Measurements from ENCODE around the gene AMZ1. TPM values are rescaled to one million over a fixed set of nuclear protein-coding genes. Genes with fewer than 3 reads are reported as not detected.

The AMZ1 gene
- total RNA-seq, 1 experiment from 2014 or later: 0.85 TPM

GRCh38 chr7:2657920-2658671 lies 29.9 kb upstream of the AMZ1 start:
- TF ChIP-seq EMX1 (CRISPR knock-in tag; IDR thresholded peaks at IDR 0.05): no peak
- no peak for TF ChIP-seq ATF3 (CRISPR knock-in tag; conservative IDR thresholded peaks at IDR 0.05)
- TF ChIP-seq NR3C1 (CRISPR knock-in tag; conservative IDR thresholded peaks at IDR 0.05; ENCODE audit: low read depth): no peak
- TF ChIP-seq AR (CRISPR knock-in tag; IDR thresholded peaks at IDR 0.05): no peak
- no peak for TF ChIP-seq RORB (CRISPR knock-in tag; IDR thresholded peaks at IDR 0.05)
- TF ChIP-seq CREB1 (CRISPR knock-in tag; IDR thresholded peaks at IDR 0.05): no peak
- no peak for TF ChIP-seq NFYB (CRISPR knock-in tag; conservative IDR thresholded peaks at IDR 0.05; ENCODE audit: low read depth)
- no peak for TF ChIP-seq GTF2I (CRISPR knock-in tag; conservative IDR thresholded peaks at IDR 0.05)
- TF ChIP-seq GABPB1 (CRISPR knock-in tag; IDR thresholded peaks at IDR 0.05): no peak
- no peak for TF ChIP-seq ERG (CRISPR knock-in tag; IDR thresholded peaks at IDR 0.05)
- no peak for TF ChIP-seq GRHL2 (CRISPR knock-in tag; IDR thresholded peaks at IDR 0.05; ENCODE audit: insufficient replicate concordance, severe bottlenecking)
- TF ChIP-seq SMAD4 (CRISPR knock-in tag; IDR thresholded peaks at IDR 0.05): no peak
- CTCF ChIA-PET: interaction anchor here (1.5 to 4.5 kb wide), 3 partner anchors 15 to 91 kb away, joined by 5 to 32 read pairs (median 5); no protein-coding TSS in a partner anchor
- POLR2A ChIA-PET: no interaction called here
- Mint-ChIP-seq H3K9me3 (no peaks in the 10 kb centered on the region), H3K36me3 (peaks cover 18% of the 10 kb centered on the region), H3K4me1 (no peaks in the 10 kb centered on the region), H3K27ac (no peak overlapping the region), H3K27me3 (ENCODE audit: low read depth) (no peaks in the 10 kb centered on the region), H3K4me3 (no peak overlapping the region)
- no peak for DNase-seq (ENCODE audit: low spot score)
- no peak for ATAC-seq

- CTCF ChIA-PET: interaction anchor here (0.8 to 4.5 kb wide), 8 partner anchors 12 to 207 kb away, joined by 3 to 32 read pairs (median 9); no protein-coding TSS in a partner anchor
- ATAC-seq (no peak), DNase-seq (ENCODE audit: low spot score) (no peak)
- H3K4me3 Mint-ChIP-seq: no peak overlapping the region
- H3K27me3 Mint-ChIP-seq (ENCODE audit: low read depth): no peaks in the 10 kb centered on the region
- H3K27ac Mint-ChIP-seq: no peak overlapping the region
- H3K36me3 Mint-ChIP-seq: peaks cover 18% of the 10 kb centered on the region
- no peaks in the 10 kb centered on the region for H3K9me3 Mint-ChIP-seq
- no peaks in the 10 kb centered on the region for H3K4me1 Mint-ChIP-seq
- POLR2A ChIA-PET: no interaction called here
- TF ChIP-seq CDX4 (CRISPR knock-in tag; IDR thresholded peaks at IDR 0.05; ENCODE audit: borderline replicate concordance) (no peak), CBFB (CRISPR knock-in tag; IDR thresholded peaks at IDR 0.05; ENCODE audit: low read depth) (no peak), PRDM15 (CRISPR knock-in tag; IDR thresholded peaks at IDR 0.05) (no peak), SMAD4 (CRISPR knock-in tag; IDR thresholded peaks at IDR 0.05) (no peak), TCF7 (CRISPR knock-in tag; IDR thresholded peaks at IDR 0.05; ENCODE audit: low read depth) (no peak), AR (CRISPR knock-in tag; IDR thresholded peaks at IDR 0.05) (no peak), NR1H2 (CRISPR knock-in tag; IDR thresholded peaks at IDR 0.05) (no peak), ATF3 (CRISPR knock-in tag; conservative IDR thresholded peaks at IDR 0.05) (no peak), NFATC4 (CRISPR knock-in tag; IDR thresholded peaks at IDR 0.05) (no peak), PRRX2 (CRISPR knock-in tag; IDR thresholded peaks at IDR 0.05) (no peak), NFYB (CRISPR knock-in tag; conservative IDR thresholded peaks at IDR 0.05; ENCODE audit: low read depth) (no peak), ESRRA (CRISPR knock-in tag; IDR thresholded peaks at IDR 0.05; ENCODE audit: borderline replicate concordance) (no peak)
Measured at GRCh38 chr7:2658941-2659340, 29.1 kb upstream of the AMZ1 start.
